GM19035 (cell line): ENCODE data around the gene PRR29.
A peak's percentile ranks its signal among the peaks of the same experiment; 100 is the strongest.

ENCODE experiments used
- ATAC-seq: cut with Tn5 transposase; IDR thresholded peaks from one replicate; pipeline ENCODE4 v1.9.1; 2021; ENCODE audit not compliant: unreplicated experiment

Gene PRR29

DNA sequence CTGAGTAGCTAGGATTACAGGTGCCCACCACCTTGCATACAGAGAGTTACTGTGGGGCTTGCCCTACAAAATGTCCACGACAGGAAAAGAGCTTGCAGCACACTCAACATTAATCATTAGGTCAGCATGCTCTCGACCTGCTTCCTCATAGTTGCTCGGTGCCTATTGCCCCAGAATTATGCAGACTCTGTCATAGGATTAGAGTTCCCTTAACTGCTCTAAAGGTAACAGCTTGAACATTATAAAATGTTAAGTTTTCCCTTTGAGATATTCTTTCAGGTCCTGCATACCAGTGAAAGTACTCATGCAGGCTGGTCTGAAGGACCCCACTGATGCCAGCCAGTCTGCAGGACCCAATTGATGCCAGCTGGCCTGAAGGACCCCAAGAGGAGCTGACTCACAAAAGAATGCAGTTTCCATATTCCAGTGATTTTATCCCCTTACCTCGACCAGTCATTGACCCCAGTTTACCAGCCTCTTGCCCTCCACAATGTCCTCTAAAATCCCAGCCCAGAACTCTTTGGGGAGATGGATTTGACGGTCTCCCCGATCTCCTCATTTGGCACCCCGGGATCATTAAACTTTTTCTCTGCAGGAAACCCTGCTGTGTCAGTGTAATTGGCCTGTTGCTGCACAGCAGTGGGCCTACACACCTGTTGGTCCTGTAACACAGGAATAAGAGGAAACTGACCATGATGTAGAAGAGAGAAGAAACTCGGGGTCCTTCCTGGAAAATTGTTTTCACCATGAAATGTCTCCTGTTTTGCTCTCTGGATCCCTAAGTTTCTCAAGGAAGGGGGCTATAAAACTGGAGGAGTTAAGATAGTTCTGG, 11.6 kb downstream of the PRR29 start:
- ATAC-seq = no peak

DNA sequence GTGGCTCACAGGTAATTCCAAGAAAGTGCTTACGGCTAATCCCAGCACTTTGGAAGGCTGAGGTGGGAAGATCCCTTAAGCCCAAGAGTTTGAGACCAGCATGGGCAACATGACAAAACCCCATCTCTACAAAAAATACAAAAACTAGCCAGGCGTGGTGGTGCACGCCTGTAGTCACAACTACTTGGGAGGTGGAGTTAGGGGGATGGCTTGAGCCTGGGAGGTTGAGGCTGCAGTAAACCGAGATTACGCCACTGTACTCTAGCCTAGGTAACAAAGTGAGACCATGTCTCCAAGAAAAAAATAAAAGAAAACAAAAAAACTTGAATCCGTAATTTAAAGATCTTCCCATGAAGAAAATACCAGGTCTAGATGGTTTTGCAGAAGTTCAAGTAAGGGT, 17.3 kb downstream of the PRR29 start:
- no peak for ATAC-seq

DNA sequence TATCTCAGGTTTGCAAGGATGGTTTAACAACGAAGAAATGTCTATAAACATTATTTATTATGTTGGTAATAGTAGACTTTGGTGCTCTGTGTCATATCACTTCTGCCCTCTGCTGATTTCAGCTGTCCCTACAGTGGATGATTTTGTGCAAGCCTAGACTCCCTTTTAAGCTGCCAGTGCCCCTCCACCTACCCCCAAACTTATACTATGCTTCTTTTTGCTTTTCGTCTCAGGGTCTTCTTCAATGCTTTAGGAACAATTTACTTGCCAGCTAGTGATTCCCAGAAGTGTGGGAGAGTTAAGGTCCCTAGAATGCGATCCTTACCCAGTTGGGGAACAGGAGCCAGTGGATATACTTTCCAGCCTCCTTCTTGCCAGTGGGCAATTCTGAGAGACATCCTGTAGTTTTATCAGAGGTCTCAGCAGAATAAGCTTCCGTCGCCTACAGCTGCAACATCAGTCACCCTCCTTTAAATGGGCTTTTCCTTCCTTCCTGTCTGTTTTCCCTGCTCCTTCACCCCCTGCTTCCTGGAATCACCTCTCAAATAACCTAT, 18.2 kb downstream of the PRR29 start:
- ATAC-seq = no peak

DNA sequence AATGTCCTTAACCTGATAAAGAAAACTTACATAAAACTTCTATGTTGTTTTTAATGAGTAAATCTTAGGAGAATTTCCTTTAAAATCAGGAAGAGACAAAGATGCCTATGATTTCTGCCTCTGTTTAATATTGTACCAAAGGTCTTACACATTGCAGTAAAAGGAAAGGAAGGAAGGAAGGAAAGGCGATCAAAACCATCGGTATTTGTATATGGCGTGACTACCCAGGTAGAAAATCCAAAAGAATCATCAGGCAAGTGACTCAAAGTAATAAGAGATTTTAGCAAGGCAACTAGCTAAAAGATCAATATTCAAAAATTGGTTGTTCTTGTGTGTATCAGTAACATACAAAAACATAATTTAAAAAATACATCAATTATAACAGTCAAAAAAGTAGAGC, 18.8 kb downstream of the PRR29 start:
- no peak for ATAC-seq

DNA sequence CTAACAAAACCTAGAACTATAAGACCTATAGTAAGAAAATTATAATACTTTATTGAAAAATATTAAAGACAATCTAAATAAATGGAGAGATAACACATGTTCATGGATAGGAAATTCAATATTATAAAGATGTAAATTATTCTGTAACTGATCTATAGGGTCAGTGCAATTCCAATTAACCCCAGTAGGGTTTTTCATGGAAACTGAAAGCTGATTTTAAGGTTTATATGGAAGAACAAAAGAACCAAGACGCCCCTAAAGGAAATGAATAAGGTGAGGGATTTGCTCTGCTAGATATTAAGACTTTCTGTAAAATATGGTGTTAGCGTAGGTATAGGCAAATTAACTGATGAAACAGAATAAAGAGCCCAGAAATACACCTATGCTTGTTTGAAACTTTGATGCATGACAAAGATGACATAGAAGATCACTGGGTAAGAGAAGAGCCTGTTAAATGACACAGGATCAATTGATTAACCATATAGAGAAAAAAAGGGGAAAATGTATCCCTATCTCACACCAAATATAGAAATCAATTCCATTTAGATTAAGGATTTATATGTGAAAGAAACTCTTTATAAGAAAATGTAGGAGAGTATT, 19.3 kb downstream of the PRR29 start:
- ATAC-seq = no peak

DNA sequence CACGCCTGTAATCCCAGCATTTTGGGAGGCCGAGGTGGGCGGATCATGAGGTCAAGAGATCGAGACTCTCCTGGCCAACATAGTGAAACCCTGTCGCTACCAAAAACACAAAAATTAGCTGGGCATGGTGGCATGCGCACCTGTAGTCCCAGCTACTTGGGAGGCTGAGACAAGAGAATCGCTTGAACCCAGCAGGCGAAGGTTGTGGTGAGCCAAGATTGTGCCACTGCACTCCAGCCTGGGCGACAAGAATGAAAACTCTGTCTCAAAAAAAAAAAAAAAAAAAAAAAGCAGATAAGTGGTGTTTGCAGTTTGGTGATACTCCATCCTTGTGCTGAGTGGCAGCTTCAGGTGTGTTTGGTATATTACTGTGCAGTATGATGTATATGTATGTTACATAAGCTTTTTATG, 21.4 kb downstream of the PRR29 start:
- ATAC-seq = peak; percentile 16

DNA sequence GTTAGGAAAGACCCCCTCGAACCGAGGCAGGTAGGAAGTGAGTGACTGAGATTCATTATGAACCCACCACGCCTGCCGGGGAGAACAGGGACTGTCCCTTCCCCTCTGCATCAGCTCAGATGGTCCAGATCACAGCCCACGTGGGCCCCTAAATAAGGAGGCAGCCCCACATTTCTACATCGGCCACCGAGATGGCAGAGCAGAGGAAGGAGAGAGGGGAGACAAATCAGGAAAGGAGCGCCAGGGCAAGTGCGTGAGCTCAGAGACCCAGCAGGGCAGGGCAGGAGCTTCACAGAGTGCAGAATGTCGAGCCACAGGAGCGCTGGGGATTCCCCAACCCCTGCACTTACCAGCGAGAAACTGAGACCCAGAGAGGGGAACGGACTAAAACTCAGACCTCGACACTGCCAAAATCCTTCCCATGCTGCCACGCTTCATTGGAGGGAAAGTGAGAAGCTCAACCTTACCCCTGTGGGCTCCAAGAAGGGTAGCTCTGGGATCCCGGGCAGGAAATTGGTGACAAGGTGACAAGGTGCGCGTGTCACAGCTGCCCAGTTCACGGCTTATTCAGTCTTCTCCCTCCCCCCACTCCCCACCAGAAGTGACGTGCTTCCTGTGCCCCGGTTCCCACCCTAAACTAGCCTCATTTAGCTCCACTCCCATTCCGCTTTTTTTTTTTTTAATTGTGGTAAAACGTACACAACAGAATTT, 22.1 kb downstream of the PRR29 start, which contains the start of gene ICAM2:
Gene ICAM2, minus strand, starts transcription at position 578 of the 711 bp plus-strand sequence. CDS start 13,942 bp downstream, outside the sequence.
- peak; percentile 67 for ATAC-seq

DNA sequence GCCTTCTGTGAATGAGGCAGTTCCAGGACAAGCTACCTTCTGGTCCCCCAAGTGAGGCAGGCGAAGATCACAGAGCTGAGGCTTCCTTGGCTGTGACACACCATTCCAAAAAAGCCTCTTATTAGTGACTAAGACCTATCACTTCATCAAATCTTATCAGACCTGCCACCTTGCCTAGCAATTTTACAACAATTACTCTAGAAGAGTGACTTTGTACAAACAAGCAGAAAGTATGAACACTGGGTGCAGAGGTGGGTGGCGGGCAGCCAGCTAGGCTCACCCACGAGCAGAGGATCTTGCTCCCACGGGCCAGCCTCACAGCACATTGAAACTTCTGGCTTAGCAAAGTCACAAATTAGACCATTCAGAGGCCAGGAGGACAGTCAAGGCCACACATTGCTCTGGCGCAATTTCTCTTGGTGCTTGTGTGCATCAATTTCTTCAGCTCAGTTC, 24.5 kb downstream of the PRR29 start:
- no peak for ATAC-seq

DNA sequence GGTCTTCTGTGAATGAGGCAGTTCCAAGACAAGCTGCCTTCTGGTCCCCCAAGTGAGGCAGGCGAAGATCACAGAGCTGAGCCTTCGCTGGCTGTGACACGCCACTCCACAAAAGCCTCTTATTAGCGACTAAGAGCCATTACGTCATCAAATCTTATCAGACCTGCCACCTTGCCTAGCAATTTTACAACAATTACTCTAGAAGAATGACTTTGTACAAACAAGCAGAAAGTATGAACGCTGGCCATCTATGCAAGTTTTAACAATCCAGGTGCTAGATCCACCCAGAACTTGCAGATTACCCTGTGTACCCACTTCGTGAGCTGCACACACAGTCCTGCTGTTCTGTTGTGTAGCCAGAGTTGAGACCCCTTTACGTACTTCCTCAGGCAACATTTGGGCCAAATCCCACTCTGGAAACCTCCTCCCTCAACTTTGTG, 26.1 kb downstream of the PRR29 start:
- ATAC-seq = no peak

DNA sequence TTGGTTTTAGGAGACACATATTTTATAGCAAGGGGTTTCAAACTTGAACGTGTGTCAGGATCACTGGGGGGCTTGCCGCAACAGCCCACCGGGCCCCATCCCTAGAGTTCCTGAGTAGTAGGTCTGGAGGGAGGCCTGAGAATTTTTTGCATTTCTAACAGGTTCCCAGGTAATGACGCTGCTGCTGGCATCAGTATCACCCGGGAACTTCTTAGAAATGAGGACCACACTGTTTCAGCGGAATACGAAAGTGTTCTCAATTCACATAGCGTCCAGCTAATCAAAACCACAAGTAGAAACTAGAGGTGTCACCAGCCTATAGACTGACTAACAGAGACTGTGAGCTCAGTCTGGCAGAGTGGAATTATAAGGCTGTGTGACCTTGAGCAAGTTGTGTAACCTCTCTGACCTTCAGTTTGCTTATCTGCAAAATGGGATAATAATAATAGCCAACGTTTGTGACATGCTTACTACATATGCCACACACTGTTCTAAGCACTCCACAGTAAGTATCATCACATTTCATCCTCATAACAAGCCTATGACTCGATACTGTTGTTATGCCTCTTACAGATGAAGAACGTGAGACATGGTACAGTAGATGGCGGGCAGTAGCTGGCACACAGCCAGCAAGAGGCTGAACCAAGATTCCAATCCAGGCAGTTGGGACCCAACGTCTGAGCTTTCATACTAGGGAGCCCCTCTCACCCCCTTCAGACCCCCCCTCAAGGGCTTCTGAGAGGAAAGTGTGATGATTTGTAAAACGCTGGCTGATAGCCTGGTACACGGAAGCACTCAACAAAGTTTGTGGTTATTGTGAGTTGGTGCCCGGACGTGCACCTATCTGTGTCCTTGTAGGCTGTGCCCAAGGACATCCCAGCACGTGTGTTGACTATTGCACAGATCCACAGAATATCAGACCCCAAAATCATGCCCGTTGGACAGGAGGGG, 26.9 kb downstream of the PRR29 start:
- ATAC-seq = no peak

DNA sequence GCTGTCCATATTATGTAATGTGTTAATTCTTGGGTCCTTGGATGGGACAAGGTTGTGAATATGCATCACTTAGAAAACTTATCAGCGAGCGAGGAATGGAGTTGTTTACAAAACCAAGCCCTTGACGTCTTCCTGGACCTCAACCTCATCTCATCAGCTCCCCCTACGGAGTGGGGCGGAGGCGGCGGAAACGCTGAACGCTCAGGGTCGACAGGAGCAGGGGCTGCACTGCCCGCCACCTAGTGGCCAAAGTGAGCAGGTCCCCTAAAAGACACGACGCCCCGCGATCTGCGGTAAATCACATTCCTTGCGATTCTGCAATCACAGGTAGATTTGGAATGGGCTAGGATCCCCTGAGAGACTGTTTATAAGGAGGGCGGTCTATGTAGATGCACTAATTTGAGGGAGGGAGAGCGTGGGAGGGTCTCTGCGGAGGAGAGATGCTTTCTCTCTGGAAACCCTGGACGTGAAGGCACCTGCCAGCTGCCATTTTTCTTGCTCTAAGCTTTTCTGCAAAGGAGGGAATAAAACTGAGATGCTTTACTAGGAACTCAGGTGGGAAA, 27.7 kb downstream of the PRR29 start:
- ATAC-seq = peak; percentile 82

DNA sequence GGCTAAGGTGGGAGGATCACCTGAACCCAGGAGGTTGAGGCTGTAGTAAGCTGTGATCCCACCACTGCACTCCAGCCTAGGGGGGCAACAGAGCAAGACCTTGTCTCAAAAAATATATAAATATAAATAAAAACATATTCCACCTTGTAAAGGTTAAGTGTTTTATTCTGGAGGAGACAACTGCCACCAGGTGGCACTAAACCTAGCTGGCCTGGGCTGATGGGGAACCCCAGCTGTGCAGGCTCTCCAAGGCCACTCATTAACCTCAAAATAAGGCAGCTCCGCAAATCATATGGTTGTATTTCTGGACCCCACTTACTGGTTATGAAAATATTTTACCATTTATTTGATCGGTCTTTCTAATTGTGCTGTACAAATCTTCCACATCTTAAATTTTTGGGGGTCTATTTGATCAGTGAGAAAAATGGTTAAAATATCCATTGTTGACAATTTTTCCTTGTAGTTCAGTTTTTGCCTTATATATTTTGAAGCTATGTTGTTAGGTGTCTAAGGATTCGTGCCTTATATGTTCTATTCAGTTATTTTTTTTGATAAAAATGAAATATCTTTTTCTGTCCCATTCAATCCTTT, 30.8 kb downstream of the PRR29 start:
- no peak for ATAC-seq

DNA sequence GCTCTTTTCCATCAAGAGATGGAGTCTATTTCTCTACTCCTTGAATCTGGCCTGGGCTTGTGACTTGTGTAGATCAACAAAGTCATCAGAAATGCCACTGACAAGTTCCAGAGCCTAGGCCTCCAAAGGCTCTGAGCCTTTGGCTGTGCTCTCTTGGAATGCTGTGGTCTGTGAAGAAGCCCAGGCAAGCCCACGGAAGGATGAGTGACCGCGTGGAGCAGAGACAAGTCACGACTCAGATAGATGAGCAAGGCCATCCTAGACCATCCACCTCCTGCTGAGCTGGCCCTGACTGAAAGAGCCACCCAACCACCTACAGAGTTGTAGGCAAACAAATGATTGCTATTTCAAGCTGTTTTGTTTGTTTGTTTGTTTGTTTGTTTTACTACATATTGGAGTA, 33.9 kb downstream of the PRR29 start:
- no peak for ATAC-seq

DNA sequence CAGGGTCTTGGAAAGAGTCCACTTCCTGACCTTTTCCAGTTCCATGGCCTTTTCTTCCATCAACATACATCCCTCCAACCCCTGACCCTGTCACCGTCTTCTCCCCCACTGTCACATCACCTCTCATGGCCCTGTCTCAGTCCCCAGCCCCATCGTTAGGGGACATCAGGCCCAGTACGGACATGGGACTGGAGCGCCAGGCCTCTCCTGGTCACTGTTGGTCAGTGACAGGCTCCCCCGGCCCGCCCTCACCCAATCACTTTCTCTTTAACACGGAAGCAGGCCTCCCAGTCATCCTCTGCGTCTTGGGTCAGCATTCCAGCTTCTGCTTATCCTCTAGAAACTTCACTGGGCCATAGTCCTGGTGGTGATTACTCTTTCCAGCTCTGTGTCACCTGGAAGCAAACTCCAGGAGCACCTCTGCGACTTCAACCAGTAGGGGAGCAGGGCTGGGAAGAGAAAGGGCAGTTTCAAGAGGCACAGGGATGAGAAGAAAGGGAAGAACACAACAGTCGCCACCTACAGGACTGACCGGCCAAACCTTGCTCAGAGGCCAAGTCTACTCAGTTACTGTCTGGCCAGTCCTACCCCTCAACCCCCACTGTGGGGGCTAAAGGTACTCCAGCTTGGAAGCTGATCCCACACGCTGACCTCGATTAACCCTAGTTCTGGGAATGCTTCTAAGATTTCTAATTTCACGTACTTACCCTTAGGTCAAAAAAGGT, 38.2 kb downstream of the PRR29 start:
- no peak for ATAC-seq

DNA sequence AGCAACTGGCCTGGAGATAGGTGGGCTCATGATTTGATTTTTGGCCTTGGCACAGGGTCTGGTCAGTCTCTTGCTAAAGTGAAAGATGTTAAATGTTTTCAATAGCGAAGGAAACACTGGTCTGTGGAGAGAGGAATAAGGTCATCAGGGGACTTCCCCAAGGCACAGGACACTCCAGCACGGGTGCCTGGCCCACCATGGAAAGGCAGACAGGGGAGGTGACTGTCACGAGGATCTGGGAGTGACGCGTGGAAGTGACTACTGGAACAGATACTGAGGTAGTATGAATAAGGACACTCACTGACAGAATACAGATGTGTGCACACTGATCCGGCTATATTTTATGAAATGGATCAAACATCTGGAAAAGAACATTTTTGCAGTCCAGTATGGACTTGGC, 39.0 kb downstream of the PRR29 start:
- ATAC-seq = no peak

DNA sequence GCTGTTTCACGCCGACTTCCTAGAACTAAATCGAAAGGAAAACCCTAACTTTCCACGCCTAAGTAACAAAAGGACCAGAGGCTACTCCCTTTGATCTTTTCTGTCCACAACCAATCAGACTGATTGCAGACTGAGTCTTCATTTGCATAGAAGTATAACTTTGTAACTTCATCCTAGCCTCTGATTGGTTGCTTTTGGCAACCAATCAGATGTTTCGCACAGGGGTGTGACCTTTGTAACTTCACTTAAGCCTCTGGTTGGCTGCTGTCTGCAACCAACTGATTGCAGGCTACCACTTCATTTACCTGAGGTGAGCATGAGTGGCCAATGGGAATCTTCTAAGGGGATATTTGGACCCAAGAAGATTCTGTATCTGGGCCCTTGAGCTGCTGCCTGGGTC, 39.7 kb downstream of the PRR29 start:
- no peak for ATAC-seq

DNA sequence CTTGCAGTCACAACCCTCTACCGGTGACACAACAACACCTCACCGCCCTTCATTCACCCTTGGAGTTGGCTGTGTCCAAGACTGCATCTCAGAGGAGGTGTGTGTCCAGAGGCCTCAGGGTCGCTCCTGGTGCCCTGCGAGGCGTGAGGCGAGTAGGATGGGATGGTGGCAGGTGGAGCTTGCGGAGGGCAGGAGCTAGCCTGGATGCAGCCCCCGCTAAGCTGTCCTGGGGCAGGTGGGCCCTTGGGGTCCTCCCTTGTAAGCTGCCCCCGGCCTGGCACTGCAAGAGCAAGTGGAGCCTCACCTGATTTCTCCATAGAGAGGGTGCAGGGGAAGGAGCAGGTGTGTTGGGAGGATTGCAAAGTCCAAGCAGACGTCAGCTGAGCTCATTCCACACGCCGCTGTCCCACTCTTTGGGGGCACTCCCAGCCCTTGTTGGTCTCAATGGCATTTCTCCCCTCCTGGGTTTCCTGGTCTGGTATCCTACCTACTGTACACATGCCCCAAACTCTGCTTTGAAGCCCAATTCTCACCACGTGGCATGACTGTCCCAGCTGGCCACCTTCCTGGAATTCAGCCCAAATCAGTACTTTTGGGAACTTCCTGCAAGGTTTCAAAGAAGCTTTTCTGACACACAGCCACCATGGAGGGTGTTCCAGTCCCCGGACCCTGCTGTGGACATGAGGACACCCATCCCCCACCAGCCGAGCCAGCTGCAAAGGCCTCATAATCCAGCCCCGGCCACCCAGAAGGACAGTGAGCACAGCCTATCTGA, 40.4 kb downstream of the PRR29 start:
- no peak for ATAC-seq

DNA sequence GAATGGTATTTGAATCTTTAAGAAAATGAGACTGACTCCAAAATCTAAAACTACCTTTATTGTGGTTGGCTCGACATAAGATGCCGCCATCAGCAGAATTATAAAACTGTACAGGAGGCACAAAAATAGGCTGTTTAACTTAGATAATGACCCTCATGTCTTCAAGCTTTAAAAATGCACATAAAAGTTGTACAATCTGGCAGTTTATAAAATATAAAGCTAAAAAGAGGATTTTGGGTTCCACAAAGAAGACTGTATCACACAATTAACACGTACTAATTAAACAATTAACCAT, 40.9 kb downstream of the PRR29 start:
- no peak for ATAC-seq
